ENCODE data around the gene TIMM17A. TPM values are rescaled to one million over a fixed set of nuclear protein-coding genes. Genes with fewer than 3 reads are reported as not detected.
"Not testable (repeated sequence)": the region's sequence is repeated elsewhere in the genome, so short reads cannot be mapped to it uniquely, and the experiment has no call there.

Gene TIMM17A
- total and polyA plus RNA-seq, 7 donors, result 45.4 to 176 (median 82.6) TPM

DNA sequence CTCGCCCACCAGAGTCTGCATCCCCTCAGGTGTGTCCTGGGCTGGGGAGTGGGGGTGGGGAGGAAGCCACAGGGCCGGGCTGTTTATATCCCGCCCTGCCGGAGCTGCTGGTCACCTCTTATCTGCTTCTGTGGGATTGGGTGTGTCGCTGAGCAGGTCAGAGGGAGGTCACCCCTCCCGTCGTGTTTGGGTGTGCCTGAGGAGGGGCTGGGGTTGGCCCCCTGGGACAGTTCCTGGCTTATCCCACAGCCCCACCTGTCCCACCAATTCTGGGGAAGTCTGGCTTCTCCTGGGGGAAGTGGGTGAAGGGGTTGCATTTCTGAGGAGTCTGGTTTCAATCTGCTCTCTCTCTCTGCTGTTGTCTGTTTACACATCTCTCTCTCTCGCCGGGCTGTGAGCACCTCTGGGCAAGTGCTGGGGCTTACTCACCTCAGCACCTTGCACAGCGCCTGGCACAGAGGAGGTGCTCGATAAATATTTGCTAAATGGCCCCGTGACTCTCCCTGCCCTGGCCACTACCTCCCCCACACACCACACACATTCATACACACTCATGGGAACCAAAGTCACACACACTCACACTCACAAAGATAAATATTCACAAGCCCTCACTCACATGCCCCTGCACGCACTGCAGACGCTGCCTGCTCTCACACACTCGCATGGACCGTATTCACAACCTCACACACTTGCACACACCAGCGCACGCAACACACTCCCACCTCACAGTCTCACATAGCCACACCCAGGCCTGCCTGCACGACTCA lies 63.3 kb downstream of the TIMM17A start:
- no peak overlapping the region for H3K4me3 ChIP-seq
- H3K36me3 ChIP-seq (ENCODE audit: insufficient read depth in 1 of 2, low read depth in 1 of 2), result no peaks in the 10 kb centered on the region
- no peaks in the 10 kb centered on the region for H3K4me1 ChIP-seq
- DNase-seq (no peak), ATAC-seq (peak in 1 of 4 donors; percentile 17)
- H3K27ac ChIP-seq, result no peak overlapping the region
- intact Hi-C loops (cut with DNase I), result no loop called here
- no peaks in the 10 kb centered on the region for H3K27me3 ChIP-seq (ENCODE audit: insufficient read depth in 3 of 3, low read length in 2 of 3)
- TF ChIP-seq, protein P1, sequence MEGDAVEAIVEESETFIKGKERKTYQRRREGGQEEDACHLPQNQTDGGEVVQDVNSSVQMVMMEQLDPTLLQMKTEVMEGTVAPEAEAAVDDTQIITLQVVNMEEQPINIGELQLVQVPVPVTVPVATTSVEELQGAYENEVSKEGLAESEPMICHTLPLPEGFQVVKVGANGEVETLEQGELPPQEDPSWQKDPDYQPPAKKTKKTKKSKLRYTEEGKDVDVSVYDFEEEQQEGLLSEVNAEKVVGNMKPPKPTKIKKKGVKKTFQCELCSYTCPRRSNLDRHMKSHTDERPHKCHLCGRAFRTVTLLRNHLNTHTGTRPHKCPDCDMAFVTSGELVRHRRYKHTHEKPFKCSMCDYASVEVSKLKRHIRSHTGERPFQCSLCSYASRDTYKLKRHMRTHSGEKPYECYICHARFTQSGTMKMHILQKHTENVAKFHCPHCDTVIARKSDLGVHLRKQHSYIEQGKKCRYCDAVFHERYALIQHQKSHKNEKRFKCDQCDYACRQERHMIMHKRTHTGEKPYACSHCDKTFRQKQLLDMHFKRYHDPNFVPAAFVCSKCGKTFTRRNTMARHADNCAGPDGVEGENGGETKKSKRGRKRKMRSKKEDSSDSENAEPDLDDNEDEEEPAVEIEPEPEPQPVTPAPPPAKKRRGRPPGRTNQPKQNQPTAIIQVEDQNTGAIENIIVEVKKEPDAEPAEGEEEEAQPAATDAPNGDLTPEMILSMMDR (IDR thresholded peaks at IDR 0.05), result no peak
- H3K9me3 ChIP-seq, result no peaks in the 10 kb centered on the region
- 63 to 66% (median 65%) methylated on average over 18 to 19 of the region's 19 CpGs for WGBS, 3 donors

DNA sequence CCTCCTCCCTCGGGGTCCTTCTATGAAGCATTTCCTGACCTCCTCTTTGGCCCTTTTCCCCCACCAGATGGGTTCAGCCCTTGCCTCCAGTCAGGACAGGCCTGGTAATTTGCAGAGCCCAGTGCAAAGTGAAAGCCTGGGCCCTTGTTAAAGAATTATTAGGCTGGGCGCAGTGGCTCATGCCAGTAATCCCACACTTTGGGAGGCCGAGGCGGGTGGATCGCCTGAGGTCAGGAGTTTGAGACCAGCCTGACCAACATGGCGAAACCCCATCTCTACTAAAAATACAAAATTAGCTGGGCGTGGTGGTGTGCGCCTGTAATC lies 63.9 kb downstream of the TIMM17A start:
- H3K9me3 ChIP-seq; H3K4me3 ChIP-seq; H3K4me1 ChIP-seq; DNase-seq; H3K27me3 ChIP-seq (ENCODE audit: insufficient read depth in 3 of 3, low read length in 2 of 3); intact Hi-C loops (cut with DNase I); H3K36me3 ChIP-seq (ENCODE audit: insufficient read depth in 1 of 2, low read depth in 1 of 2); ATAC-seq; H3K27ac ChIP-seq: not testable (repeated sequence)
- 85 to 92% (median 88%) methylated on average over 8 of the region's 8 CpGs for WGBS, 3 donors

Other genes starting within 250 kb of the TIMM17A start
- 10 to 100 TPM; 20.1 to 26.9 (median 22.6) TPM for gene IPO9, start 126.3 kb upstream of the TIMM17A start, total RNA-seq
- 10 to 100 TPM in 1 of 3 donors, 1 to 10 TPM in 2; 6.6 to 12.1 (median 7.5) TPM for gene IPO9, start 126.3 kb upstream of the TIMM17A start, polyA plus RNA-seq
- 100 to 1,000 TPM; 105 to 157 (median 137) TPM for gene SHISA4, start 66.6 kb upstream of the TIMM17A start, total RNA-seq
- 100 to 1,000 TPM in 2 of 3 donors, 10 to 100 TPM in 1; 74.8 to 264 (median 151) TPM for gene SHISA4, start 66.6 kb upstream of the TIMM17A start, polyA plus RNA-seq
- 10 to 100 TPM; 12.8 to 45.4 (median 24.6) TPM for gene LMOD1, start 9.0 kb upstream of the TIMM17A start, total RNA-seq
- gene LMOD1, start 9.0 kb upstream of the TIMM17A start, polyA plus RNA-seq, result 10 to 100 TPM in 2 of 3 donors, 1 to 10 TPM in 1; 4.9 to 15.5 (median 11.4) TPM
- gene RNPEP, start 27.1 kb downstream of the TIMM17A start, total RNA-seq, result 10 to 100 TPM; 12.8 to 18.7 (median 14.6) TPM
- 10 to 100 TPM in 1 of 3 donors, 1 to 10 TPM in 2; 6.2 to 16.9 (median 9.7) TPM for gene RNPEP, start 27.1 kb downstream of the TIMM17A start, polyA plus RNA-seq
- 1 to 10 TPM in 1 of 4 donors, under 1 TPM in 3; 0.22 to 1.4 (median 0.50) TPM for gene ELF3, start 55.1 kb downstream of the TIMM17A start, total RNA-seq
- gene ELF3, start 55.1 kb downstream of the TIMM17A start, polyA plus RNA-seq, result under 1 TPM; 0.21 to 0.42 (median 0.25) TPM
- not detected for gene GPR37L1, start 167.4 kb downstream of the TIMM17A start, total RNA-seq
- gene GPR37L1, start 167.4 kb downstream of the TIMM17A start, polyA plus RNA-seq, result under 1 TPM; 0.01 TPM
- gene ARL8A, start 189.2 kb downstream of the TIMM17A start, total RNA-seq, result 10 to 100 TPM; 53.1 to 70.6 (median 62.3) TPM
- 10 to 100 TPM; 26.6 to 34.0 (median 26.6) TPM for gene ARL8A, start 189.2 kb downstream of the TIMM17A start, polyA plus RNA-seq
- 1 to 10 TPM in 1 of 4 donors, under 1 TPM in 3; 0.32 to 1.0 (median 0.45) TPM for gene PTPN7, start 205.1 kb downstream of the TIMM17A start, total RNA-seq
- gene PTPN7, start 205.1 kb downstream of the TIMM17A start, polyA plus RNA-seq, result under 1 TPM; 0.10 to 0.17 (median 0.13) TPM
- under 1 TPM in 1 of 4 donors, not detected in 3; 0.19 TPM for gene LGR6, start 238.3 kb downstream of the TIMM17A start, total RNA-seq
- under 1 TPM; 0.12 to 0.20 (median 0.13) TPM for gene LGR6, start 238.3 kb downstream of the TIMM17A start, polyA plus RNA-seq

Measured in psoas muscle (tissue), 8 donors.